Ovary (tissue), 3 donors: ENCODE results near the gene MAP7.

Experiments
- POLR2A ChIP-seq: fragments of 450-650 bp; IDR thresholded peaks from one replicate; pipeline ENCODE4 v1.6.1; 2017; ENCODE audit warnings: antibody characterized with exemption, mild to moderate bottlenecking, moderate library complexity
- TF ChIP-seq, protein P1 (sequence below), 3 donors: fragments of 450-650 bp in 2 of 3; fragments of 200-600 bp in 1 of 3; IDR thresholded peaks; one replicate each; pipeline versions ENCODE4 v1.5.1 to v1.8.0; 2016 to 2022; ENCODE audit warnings: antibody characterized with exemption in 3 of 3, mild to moderate bottlenecking in 1 of 3
- donor health status: DM: no; HTN: no; CAD: no.

DNA sequence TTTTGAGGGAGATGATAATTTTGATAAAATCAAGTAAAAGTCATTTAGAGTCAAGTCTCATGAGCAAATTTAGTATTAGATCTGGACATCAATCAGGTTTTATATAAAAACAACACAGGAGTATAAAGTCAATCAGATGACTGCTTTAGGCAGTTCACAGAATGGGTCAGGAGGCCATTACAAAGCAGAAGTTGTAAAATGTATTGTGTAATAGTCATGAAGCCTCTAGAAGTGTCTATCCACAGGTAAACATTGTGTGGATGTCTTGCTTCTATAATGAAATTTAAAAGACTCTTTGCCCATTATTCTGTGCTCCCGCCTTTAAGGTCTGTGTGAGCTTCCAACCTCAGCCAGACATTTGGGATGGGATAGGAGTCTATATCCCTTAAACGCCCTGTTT, 28.8 kb downstream of the MAP7 start:
- TF ChIP-seq, protein P1, sequence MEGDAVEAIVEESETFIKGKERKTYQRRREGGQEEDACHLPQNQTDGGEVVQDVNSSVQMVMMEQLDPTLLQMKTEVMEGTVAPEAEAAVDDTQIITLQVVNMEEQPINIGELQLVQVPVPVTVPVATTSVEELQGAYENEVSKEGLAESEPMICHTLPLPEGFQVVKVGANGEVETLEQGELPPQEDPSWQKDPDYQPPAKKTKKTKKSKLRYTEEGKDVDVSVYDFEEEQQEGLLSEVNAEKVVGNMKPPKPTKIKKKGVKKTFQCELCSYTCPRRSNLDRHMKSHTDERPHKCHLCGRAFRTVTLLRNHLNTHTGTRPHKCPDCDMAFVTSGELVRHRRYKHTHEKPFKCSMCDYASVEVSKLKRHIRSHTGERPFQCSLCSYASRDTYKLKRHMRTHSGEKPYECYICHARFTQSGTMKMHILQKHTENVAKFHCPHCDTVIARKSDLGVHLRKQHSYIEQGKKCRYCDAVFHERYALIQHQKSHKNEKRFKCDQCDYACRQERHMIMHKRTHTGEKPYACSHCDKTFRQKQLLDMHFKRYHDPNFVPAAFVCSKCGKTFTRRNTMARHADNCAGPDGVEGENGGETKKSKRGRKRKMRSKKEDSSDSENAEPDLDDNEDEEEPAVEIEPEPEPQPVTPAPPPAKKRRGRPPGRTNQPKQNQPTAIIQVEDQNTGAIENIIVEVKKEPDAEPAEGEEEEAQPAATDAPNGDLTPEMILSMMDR (IDR thresholded peaks at IDR 0.05), result no peak
- no peak for TF ChIP-seq POLR2A
